ENCODE measurements around the gene BID. TPM values are rescaled to one million over a fixed set of nuclear protein-coding genes. Genes with fewer than 3 reads are reported as not detected.

BID gene
- total and polyA plus RNA-seq, 10 of the 15 experiments (the other 5 are each of a cell fraction or from before 2014, with no cell fraction given) = 7.9 to 241 (median 136) TPM

DNA sequence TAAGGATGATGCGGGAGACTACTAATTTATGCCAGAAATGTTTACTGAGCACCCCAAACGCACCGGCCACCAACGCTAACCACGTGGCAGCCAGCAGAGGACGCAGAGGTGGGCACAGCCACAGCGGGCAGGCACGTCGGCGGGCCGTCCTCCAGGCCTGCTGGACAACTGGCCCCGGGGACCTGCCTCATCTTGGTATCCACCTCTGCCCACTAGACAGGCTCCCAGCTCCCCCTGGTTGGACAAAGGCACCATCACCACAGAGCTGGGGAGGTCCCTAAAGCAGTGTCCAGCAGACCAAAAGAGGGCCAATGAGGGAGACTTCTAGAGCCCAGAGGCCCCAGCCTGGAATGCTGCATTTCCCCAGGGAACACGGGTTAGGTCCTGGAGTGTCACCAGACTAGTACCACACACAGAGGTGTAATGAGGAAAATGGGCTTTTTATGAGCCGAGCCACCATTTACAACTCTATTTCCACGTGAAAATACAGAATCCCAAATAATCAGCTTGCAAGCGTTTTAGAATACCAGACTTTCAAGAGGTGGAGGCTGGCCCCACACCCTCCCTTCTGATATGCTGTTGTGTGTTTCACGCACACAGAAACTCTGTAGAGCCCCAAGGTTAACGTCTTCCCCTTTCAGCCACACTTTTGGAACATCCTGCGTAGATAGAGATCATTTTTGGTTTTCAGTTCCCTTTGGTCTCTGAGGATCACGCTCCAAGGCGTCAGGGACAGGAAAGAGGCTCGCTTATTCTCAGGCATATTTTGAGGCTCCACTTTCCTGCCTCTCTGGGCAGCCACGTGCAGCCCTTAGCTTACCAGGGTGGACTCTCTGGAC is 23.7 kb upstream of the BID start (continued):
- TF ChIP-seq, protein P1, sequence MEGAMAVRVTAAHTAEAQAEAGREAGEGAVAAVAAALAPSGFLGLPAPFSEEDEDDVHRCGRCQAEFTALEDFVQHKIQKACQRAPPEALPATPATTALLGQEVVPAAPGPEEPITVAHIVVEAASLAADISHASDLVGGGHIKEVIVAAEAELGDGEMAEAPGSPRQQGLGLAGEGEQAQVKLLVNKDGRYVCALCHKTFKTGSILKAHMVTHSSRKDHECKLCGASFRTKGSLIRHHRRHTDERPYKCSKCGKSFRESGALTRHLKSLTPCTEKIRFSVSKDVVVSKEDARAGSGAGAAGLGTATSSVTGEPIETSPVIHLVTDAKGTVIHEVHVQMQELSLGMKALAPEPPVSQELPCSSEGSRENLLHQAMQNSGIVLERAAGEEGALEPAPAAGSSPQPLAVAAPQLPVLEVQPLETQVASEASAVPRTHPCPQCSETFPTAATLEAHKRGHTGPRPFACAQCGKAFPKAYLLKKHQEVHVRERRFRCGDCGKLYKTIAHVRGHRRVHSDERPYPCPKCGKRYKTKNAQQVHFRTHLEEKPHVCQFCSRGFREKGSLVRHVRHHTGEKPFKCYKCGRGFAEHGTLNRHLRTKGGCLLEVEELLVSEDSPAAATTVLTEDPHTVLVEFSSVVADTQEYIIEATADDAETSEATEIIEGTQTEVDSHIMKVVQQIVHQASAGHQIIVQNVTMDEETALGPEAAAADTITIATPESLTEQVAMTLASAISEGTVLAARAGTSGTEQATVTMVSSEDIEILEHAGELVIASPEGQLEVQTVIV (IDR thresholded peaks at IDR 0.05; ENCODE audit: borderline replicate concordance, partially characterized antibody) = no peak
- TF ChIP-seq CEBPB (IDR thresholded peaks at IDR 0.05; ENCODE audit: borderline replicate concordance in 1 of 2, low read depth in 2 of 2, low read length in 2 of 2) (no peak; a peak in 1 of 4 replicates), GABPA (IDR thresholded peaks at IDR 0.05; ENCODE audit: low read depth) (no peak; the same call in 1 of the 2 replicates), POU2F2 (IDR thresholded peaks at IDR 0.05; ENCODE audit: borderline replicate concordance, low read depth, low read length) (peak; percentile 90), NFYA (IDR thresholded peaks at IDR 0.05; ENCODE audit: borderline replicate concordance, low read depth, low read length) (no peak), RB1 (IDR thresholded peaks at IDR 0.05; ENCODE audit: borderline replicate concordance) (no peak; the same call in 1 of the 2 replicates), TCF7 (IDR thresholded peaks at IDR 0.05; ENCODE audit: borderline replicate concordance) (peak; percentile 27; the same call in 1 of the 2 replicates), ZBED1 (IDR thresholded peaks at IDR 0.05; ENCODE audit: borderline replicate concordance) (peak; percentile 89; the same call in 1 of the 2 replicates), NFIC (IDR thresholded peaks at IDR 0.05; ENCODE audit: low read depth, low read length) (peak; percentile 94), ESRRA (IDR thresholded peaks at IDR 0.05; ENCODE audit: low read length) (peak; percentile 14; the same call in 1 of the 2 replicates), MTA3 (IDR thresholded peaks at IDR 0.05; ENCODE audit: borderline replicate concordance, low read length) (peak; percentile 92), BRCA1 (IDR thresholded peaks at IDR 0.05; ENCODE audit: low read depth, low read length) (no peak), KAT2A (conservative IDR thresholded peaks at IDR 0.05; ENCODE audit: control insufficient read depth, low read depth, low read length) (no peak), SREBF2 (IDR thresholded peaks at IDR 0.05; ENCODE audit: low read length) (no peak), JUNB (IDR thresholded peaks at IDR 0.05) (peak; percentile 45), EED (IDR thresholded peaks at IDR 0.05; ENCODE audit: low read depth) (peak; percentile 99), SMAD1 (IDR thresholded peaks at IDR 0.05; ENCODE audit: low read depth, partially characterized antibody) (peak; percentile 76), EGR1 (IDR thresholded peaks at IDR 0.05; ENCODE audit: borderline replicate concordance in 1 of 2, low read depth in 2 of 2, low read length in 2 of 2) (no peak)
- TF ChIP-seq, protein P2, sequence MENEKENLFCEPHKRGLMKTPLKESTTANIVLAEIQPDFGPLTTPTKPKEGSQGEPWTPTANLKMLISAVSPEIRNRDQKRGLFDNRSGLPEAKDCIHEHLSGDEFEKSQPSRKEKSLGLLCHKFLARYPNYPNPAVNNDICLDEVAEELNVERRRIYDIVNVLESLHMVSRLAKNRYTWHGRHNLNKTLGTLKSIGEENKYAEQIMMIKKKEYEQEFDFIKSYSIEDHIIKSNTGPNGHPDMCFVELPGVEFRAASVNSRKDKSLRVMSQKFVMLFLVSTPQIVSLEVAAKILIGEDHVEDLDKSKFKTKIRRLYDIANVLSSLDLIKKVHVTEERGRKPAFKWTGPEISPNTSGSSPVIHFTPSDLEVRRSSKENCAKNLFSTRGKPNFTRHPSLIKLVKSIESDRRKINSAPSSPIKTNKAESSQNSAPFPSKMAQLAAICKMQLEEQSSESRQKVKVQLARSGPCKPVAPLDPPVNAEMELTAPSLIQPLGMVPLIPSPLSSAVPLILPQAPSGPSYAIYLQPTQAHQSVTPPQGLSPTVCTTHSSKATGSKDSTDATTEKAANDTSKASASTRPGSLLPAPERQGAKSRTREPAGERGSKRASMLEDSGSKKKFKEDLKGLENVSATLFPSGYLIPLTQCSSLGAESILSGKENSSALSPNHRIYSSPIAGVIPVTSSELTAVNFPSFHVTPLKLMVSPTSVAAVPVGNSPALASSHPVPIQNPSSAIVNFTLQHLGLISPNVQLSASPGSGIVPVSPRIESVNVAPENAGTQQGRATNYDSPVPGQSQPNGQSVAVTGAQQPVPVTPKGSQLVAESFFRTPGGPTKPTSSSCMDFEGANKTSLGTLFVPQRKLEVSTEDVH (IDR thresholded peaks at IDR 0.05; ENCODE audit: low read depth, partially characterized antibody) = peak; percentile 79
- TF ChIP-seq, protein P3, sequence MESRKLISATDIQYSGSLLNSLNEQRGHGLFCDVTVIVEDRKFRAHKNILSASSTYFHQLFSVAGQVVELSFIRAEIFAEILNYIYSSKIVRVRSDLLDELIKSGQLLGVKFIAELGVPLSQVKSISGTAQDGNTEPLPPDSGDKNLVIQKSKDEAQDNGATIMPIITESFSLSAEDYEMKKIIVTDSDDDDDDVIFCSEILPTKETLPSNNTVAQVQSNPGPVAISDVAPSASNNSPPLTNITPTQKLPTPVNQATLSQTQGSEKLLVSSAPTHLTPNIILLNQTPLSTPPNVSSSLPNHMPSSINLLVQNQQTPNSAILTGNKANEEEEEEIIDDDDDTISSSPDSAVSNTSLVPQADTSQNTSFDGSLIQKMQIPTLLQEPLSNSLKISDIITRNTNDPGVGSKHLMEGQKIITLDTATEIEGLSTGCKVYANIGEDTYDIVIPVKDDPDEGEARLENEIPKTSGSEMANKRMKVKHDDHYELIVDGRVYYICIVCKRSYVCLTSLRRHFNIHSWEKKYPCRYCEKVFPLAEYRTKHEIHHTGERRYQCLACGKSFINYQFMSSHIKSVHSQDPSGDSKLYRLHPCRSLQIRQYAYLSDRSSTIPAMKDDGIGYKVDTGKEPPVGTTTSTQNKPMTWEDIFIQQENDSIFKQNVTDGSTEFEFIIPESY (IDR thresholded peaks at IDR 0.05) = 0 out of 2 replicates have a peak, but pooled peaks have one; percentile 10
- TF ChIP-seq, protein P4, sequence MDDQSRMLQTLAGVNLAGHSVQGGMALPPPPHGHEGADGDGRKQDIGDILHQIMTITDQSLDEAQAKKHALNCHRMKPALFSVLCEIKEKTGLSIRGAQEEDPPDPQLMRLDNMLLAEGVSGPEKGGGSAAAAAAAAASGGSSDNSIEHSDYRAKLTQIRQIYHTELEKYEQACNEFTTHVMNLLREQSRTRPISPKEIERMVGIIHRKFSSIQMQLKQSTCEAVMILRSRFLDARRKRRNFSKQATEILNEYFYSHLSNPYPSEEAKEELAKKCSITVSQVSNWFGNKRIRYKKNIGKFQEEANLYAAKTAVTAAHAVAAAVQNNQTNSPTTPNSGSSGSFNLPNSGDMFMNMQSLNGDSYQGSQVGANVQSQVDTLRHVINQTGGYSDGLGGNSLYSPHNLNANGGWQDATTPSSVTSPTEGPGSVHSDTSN (IDR thresholded peaks at IDR 0.05; ENCODE audit: insufficient replicate concordance, low read depth, low read length) = no peak

Measured in GM12878 (cell line).